ENCODE data around the gene SIRT7. TPM values are rescaled to one million over a fixed set of nuclear protein-coding genes. Genes with fewer than 3 reads are reported as not detected.

The SIRT7 gene
- total RNA-seq, 3 donors from 2014 or later (not counting 1 experiment from before 2014, with no cell fraction given), result 75.8 to 102 (median 94.9) TPM

- TF ChIP-seq, protein P1, sequence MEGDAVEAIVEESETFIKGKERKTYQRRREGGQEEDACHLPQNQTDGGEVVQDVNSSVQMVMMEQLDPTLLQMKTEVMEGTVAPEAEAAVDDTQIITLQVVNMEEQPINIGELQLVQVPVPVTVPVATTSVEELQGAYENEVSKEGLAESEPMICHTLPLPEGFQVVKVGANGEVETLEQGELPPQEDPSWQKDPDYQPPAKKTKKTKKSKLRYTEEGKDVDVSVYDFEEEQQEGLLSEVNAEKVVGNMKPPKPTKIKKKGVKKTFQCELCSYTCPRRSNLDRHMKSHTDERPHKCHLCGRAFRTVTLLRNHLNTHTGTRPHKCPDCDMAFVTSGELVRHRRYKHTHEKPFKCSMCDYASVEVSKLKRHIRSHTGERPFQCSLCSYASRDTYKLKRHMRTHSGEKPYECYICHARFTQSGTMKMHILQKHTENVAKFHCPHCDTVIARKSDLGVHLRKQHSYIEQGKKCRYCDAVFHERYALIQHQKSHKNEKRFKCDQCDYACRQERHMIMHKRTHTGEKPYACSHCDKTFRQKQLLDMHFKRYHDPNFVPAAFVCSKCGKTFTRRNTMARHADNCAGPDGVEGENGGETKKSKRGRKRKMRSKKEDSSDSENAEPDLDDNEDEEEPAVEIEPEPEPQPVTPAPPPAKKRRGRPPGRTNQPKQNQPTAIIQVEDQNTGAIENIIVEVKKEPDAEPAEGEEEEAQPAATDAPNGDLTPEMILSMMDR (IDR thresholded peaks at IDR 0.05), result no peak
- H3K4me3 Mint-ChIP-seq, result no peak overlapping the region
- no peaks in the 10 kb centered on the region for H3K27me3 ChIP-seq (ENCODE audit: control insufficient read depth, insufficient read depth, low read length)
- ATAC-seq (no peak), DNase-seq (no peak)
- H3K36me3 Mint-ChIP-seq, result no peaks in the 10 kb centered on the region
- intact Hi-C loops (cut with micrococcal nuclease), result no loop called here
- H3K4me3 ChIP-seq (ENCODE audit: low read length), result no peak overlapping the region
- H3K27me3 Mint-ChIP-seq (ENCODE audit: low read depth in 2 of 2), result no peaks in the 10 kb centered on the region
- peaks cover 19 to 50% of the 10 kb centered on the region in 2 donors for H3K4me1 Mint-ChIP-seq
- no peaks in the 10 kb centered on the region for H3K9me3 ChIP-seq (ENCODE audit: control insufficient read depth, insufficient read depth, low read length)
- no peaks in the 10 kb centered on the region for H3K9me3 Mint-ChIP-seq
- WGBS (ENCODE audit: insufficient coverage), result 87% methylated on average over 27 of the region's 28 CpGs
- peak overlapping the region; percentile 75 to 87 for H3K27ac Mint-ChIP-seq
- H3K4me1 ChIP-seq (ENCODE audit: control insufficient read depth, insufficient read depth, low read length), result peaks cover 54% of the 10 kb centered on the region
- H3K36me3 ChIP-seq (ENCODE audit: control insufficient read depth, insufficient read depth, low read length), result peaks cover 27% of the 10 kb centered on the region
- no peak overlapping the region for H3K27ac ChIP-seq (ENCODE audit: low read length)
Observed at GRCh38 chr17:81867991-81868673, 49.8 kb downstream of the SIRT7 start.

DNA sequence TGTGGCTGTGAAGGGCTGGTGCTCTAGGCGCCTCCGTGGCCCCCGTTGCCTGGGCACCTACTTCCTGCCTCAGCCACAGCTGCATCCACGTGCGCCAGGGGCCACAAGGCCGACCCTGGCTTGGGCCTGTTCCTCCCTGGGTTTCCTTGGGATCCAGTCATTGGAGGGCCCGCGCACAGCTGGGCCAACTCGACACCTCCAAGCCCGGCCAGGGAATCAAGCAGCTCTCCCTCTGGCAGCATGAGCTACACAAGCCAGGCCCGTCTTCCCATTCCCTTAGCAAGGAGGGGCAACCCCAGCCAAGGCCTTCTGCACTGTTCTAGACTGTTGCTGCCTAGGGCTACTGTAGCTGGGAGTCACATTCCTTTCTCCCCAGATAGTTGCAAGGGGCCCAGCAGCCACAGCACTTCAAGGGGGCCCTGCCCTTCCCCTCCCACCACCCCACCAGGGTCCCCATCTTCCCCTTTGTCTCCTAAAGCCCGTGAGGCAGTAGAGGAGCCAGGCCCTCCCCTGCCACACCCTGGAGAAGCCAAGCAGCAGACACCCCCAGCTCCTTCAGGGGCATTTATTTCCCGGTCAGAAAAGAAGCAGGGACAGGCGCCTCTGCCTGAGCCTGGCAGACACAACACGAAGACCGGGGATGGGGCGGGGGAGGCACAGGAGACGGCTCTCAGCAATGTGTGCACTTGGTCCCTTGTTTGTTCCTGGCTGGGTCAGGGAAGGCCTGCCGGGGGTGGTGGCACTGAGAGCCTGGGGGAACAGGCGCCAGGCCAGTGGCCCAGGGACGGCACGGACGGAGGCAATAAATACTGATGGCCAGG, 50.6 kb downstream of the SIRT7 start:
- Mint-ChIP-seq H3K4me3 (peak overlapping the region; percentile 47), H3K9me3 (no peaks in the 10 kb centered on the region), H3K27ac (peak overlapping the region; percentile 75 to 87), H3K27me3 (ENCODE audit: low read depth in 2 of 2) (no peaks in the 10 kb centered on the region), H3K36me3 (no peaks in the 10 kb centered on the region), H3K4me1 (peaks cover 24 to 50% of the 10 kb centered on the region in 2 donors)
- ATAC-seq, result no peak
- DNase-seq, result peak in 1 of 2 donors; percentile 50
- Histone ChIP-seq H3K9me3 (ENCODE audit: control insufficient read depth, insufficient read depth, low read length) (no peaks in the 10 kb centered on the region), H3K27me3 (ENCODE audit: control insufficient read depth, insufficient read depth, low read length) (no peaks in the 10 kb centered on the region), H3K36me3 (ENCODE audit: control insufficient read depth, insufficient read depth, low read length) (peaks cover 28% of the 10 kb centered on the region), H3K4me3 (ENCODE audit: low read length) (no peak overlapping the region), H3K27ac (ENCODE audit: low read length) (peak overlapping the region; percentile 29), H3K4me1 (ENCODE audit: control insufficient read depth, insufficient read depth, low read length) (peaks cover 48% of the 10 kb centered on the region)
- WGBS (ENCODE audit: insufficient coverage), result 58% methylated on average over 23 of the region's 23 CpGs
- TF ChIP-seq, protein P1 (IDR thresholded peaks at IDR 0.05), result no peak
- intact Hi-C loops (cut with micrococcal nuclease), result no loop called here

DNA sequence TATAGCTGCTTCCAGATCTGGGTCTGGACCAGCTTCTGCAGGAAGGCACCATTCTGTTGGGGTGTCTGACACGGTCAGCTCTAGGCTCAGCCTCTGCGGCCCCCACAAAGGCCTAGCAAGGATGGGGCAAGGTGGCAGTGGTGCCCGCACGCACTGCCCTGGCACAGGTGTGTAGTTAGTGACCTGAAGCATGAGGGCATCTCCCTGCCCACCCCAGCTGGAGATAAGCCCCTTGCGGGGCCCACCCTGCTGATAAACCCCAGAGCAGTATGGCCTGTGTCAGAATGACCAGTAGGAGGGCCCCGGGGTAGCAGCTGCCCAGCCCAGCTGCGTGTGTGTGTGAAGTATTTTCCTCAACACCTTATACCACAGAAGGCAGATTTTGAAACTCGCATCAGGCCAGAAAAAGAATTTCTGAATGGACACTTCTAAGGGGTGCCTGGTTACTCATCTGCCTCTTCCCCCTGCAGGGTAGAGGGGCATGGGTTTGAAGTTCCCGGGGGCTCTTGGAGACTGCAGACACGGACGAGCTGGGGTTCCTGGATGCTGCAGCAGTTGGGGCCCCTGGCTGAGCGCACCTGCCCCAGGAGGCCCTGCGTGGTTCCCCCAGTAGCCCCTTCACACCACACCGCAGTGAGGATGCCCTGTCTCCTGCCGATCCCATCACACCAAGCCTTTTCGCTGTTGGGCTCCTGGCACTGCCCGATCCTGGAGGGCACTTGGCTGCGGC, 51.4 kb downstream of the SIRT7 start:
- H3K27ac Mint-ChIP-seq, result peak overlapping the region; percentile 75 to 87
- TF ChIP-seq, protein P1 (IDR thresholded peaks at IDR 0.05), result no peak
- H3K27me3 Mint-ChIP-seq (ENCODE audit: low read depth in 2 of 2), result no peaks in the 10 kb centered on the region
- Histone ChIP-seq H3K36me3 (ENCODE audit: control insufficient read depth, insufficient read depth, low read length) (peaks cover 28% of the 10 kb centered on the region), H3K27me3 (ENCODE audit: control insufficient read depth, insufficient read depth, low read length) (no peaks in the 10 kb centered on the region), H3K4me1 (ENCODE audit: control insufficient read depth, insufficient read depth, low read length) (peaks cover 47% of the 10 kb centered on the region), H3K27ac (ENCODE audit: low read length) (peak overlapping the region; percentile 9), H3K9me3 (ENCODE audit: control insufficient read depth, insufficient read depth, low read length) (no peaks in the 10 kb centered on the region), H3K4me3 (ENCODE audit: low read length) (no peak overlapping the region)
- DNase-seq (no peak), ATAC-seq (no peak)
- no peaks in the 10 kb centered on the region for H3K36me3 Mint-ChIP-seq
- H3K4me3 Mint-ChIP-seq, result peak overlapping the region; percentile 4
- WGBS (ENCODE audit: insufficient coverage), result 68% methylated on average over 15 of the region's 18 CpGs
- H3K9me3 Mint-ChIP-seq, result no peaks in the 10 kb centered on the region
- H3K4me1 Mint-ChIP-seq, result peaks cover 24 to 44% of the 10 kb centered on the region in 2 donors
- intact Hi-C loops (cut with micrococcal nuclease), result no loop called here
